Measurements from ENCODE around the gene MAPK11.

MAPK11 gene

GRCh38 chr22:50287731-50288130 lies 17.6 kb upstream of the MAPK11 start:
- H3K4me1 ChIP-seq (ENCODE audit: control insufficient read depth, insufficient read depth, low read depth, low read length), result peaks cover 47% of the 10 kb centered on the region
- H3K79me1 ChIP-seq (replicated peaks; ENCODE audit: low read length, poor library complexity, severe bottlenecking), result peaks cover 16% of the 10 kb centered on the region
- H3K9ac ChIP-seq (ENCODE audit: low read length), result no peak overlapping the region
- no peak overlapping the region for H2BK5ac ChIP-seq (ENCODE audit: low read depth, low read length, poor library complexity, severe bottlenecking)
- H3K27me3 ChIP-seq (ENCODE audit: control insufficient read depth in 1 of 2, insufficient read depth in 1 of 2, low read length in 2 of 2), result no peaks in the 10 kb centered on the region
- H2BK12ac ChIP-seq (ENCODE audit: low read length in 2 of 2), result no peak overlapping the region
- DNase-seq, result no peak
- H2BK15ac ChIP-seq (ENCODE audit: low read depth, poor library complexity, severe bottlenecking), result no peak overlapping the region
- no peak overlapping the region for H2AK5ac ChIP-seq (ENCODE audit: low read length, severe bottlenecking)
- no peak overlapping the region for H2AFZ ChIP-seq (ENCODE audit: low read depth, low read length)
- no peak overlapping the region for H3K27ac ChIP-seq (ENCODE audit: low read length, poor library complexity, severe bottlenecking)
- no peak overlapping the region for H3K23ac ChIP-seq (ENCODE audit: low read length in 2 of 2)
- H4K8ac ChIP-seq (ENCODE audit: low read length), result no peak overlapping the region
- H3K18ac ChIP-seq (ENCODE audit: low read depth in 1 of 2, low read length in 2 of 2), result no peak overlapping the region
- no peak overlapping the region for H3K14ac ChIP-seq (ENCODE audit: low read length in 2 of 2)
- no peak overlapping the region for H3K4me2 ChIP-seq (ENCODE audit: low read length, poor library complexity, severe bottlenecking)
- WGBS, result 96% methylated on average over 31 of the region's 31 CpGs
- H3K36me3 ChIP-seq (ENCODE audit: control insufficient read depth in 1 of 2, insufficient read depth in 2 of 2, low read depth in 1 of 2, low read length in 2 of 2), result peaks cover 64 to 89% of the 10 kb centered on the region in 2 experiments
- H3K9me3 ChIP-seq (ENCODE audit: control insufficient read depth, low read length), result no peaks in the 10 kb centered on the region
- no peak overlapping the region for H4K91ac ChIP-seq (ENCODE audit: low read length)
- H2BK120ac ChIP-seq (ENCODE audit: low read depth, low read length), result no peak overlapping the region
- H3K4ac ChIP-seq (ENCODE audit: low read depth in 1 of 2, low read length in 2 of 2), result no peak overlapping the region
- H3K4me3 ChIP-seq (ENCODE audit: insufficient read depth in 1 of 2, low read depth in 1 of 2, low read length in 2 of 2), result no peak overlapping the region

GRCh38 chr22:50286701-50287318 lies 16.6 kb upstream of the MAPK11 start:
- H3K14ac ChIP-seq (ENCODE audit: low read length in 2 of 2), result no peak overlapping the region
- H3K79me1 ChIP-seq (replicated peaks; ENCODE audit: low read length, poor library complexity, severe bottlenecking), result peaks cover 17% of the 10 kb centered on the region
- peak overlapping the region in 1 of 2 experiments; percentile 24 for H3K4me3 ChIP-seq (ENCODE audit: insufficient read depth in 1 of 2, low read depth in 1 of 2, low read length in 2 of 2)
- H3K36me3 ChIP-seq (ENCODE audit: control insufficient read depth in 1 of 2, insufficient read depth in 2 of 2, low read depth in 1 of 2, low read length in 2 of 2), result peaks cover 73 to 97% of the 10 kb centered on the region in 2 experiments
- no peak overlapping the region for H2BK15ac ChIP-seq (ENCODE audit: low read depth, poor library complexity, severe bottlenecking)
- H2BK12ac ChIP-seq (ENCODE audit: low read length in 2 of 2), result no peak overlapping the region
- H2BK120ac ChIP-seq (ENCODE audit: low read depth, low read length), result no peak overlapping the region
- DNase-seq, result no peak
- H2AFZ ChIP-seq (ENCODE audit: low read depth, low read length), result no peak overlapping the region
- no peak overlapping the region for H3K4me2 ChIP-seq (ENCODE audit: low read length, poor library complexity, severe bottlenecking)
- no peak overlapping the region for H3K9ac ChIP-seq (ENCODE audit: low read length)
- no peaks in the 10 kb centered on the region for H3K9me3 ChIP-seq (ENCODE audit: control insufficient read depth, low read length)
- H4K8ac ChIP-seq (ENCODE audit: low read length), result no peak overlapping the region
- no peak overlapping the region for H4K91ac ChIP-seq (ENCODE audit: low read length)
- H3K4me1 ChIP-seq (ENCODE audit: control insufficient read depth, insufficient read depth, low read depth, low read length), result peaks cover 48% of the 10 kb centered on the region
- H2BK5ac ChIP-seq (ENCODE audit: low read depth, low read length, poor library complexity, severe bottlenecking), result no peak overlapping the region
- 97% methylated on average over 40 of the region's 40 CpGs for WGBS
- no peak overlapping the region for H3K27ac ChIP-seq (ENCODE audit: low read length, poor library complexity, severe bottlenecking)
- no peak overlapping the region for H2AK5ac ChIP-seq (ENCODE audit: low read length, severe bottlenecking)
- H3K23ac ChIP-seq (ENCODE audit: low read length in 2 of 2), result no peak overlapping the region
- H3K18ac ChIP-seq (ENCODE audit: low read depth in 1 of 2, low read length in 2 of 2), result peak overlapping the region in 1 of 2 experiments; percentile 28
- no peaks in the 10 kb centered on the region for H3K27me3 ChIP-seq (ENCODE audit: control insufficient read depth in 1 of 2, insufficient read depth in 1 of 2, low read length in 2 of 2)
- H3K4ac ChIP-seq (ENCODE audit: low read depth in 1 of 2, low read length in 2 of 2), result no peak overlapping the region

GRCh38 chr22:50286275-50286674 lies 16.1 kb upstream of the MAPK11 start:
- no peak overlapping the region for H3K23ac ChIP-seq (ENCODE audit: low read length in 2 of 2)
- no peak overlapping the region for H4K91ac ChIP-seq (ENCODE audit: low read length)
- H2AK5ac ChIP-seq (ENCODE audit: low read length, severe bottlenecking), result no peak overlapping the region
- no peak overlapping the region for H2AFZ ChIP-seq (ENCODE audit: low read depth, low read length)
- H3K4ac ChIP-seq (ENCODE audit: low read depth in 1 of 2, low read length in 2 of 2), result no peak overlapping the region
- DNase-seq, result no peak
- no peak overlapping the region for H4K8ac ChIP-seq (ENCODE audit: low read length)
- no peak overlapping the region for H3K27ac ChIP-seq (ENCODE audit: low read length, poor library complexity, severe bottlenecking)
- H2BK15ac ChIP-seq (ENCODE audit: low read depth, poor library complexity, severe bottlenecking), result no peak overlapping the region
- no peak overlapping the region for H3K9ac ChIP-seq (ENCODE audit: low read length)
- H3K14ac ChIP-seq (ENCODE audit: low read length in 2 of 2), result no peak overlapping the region
- H3K9me3 ChIP-seq (ENCODE audit: control insufficient read depth, low read length), result no peaks in the 10 kb centered on the region
- no peak overlapping the region for H3K4me2 ChIP-seq (ENCODE audit: low read length, poor library complexity, severe bottlenecking)
- H3K18ac ChIP-seq (ENCODE audit: low read depth in 1 of 2, low read length in 2 of 2), result no peak overlapping the region
- no peak overlapping the region for H3K4me3 ChIP-seq (ENCODE audit: insufficient read depth in 1 of 2, low read depth in 1 of 2, low read length in 2 of 2)
- H2BK12ac ChIP-seq (ENCODE audit: low read length in 2 of 2), result no peak overlapping the region
- peaks cover 22% of the 10 kb centered on the region for H3K79me1 ChIP-seq (replicated peaks; ENCODE audit: low read length, poor library complexity, severe bottlenecking)
- no peak overlapping the region for H2BK120ac ChIP-seq (ENCODE audit: low read depth, low read length)
- H3K27me3 ChIP-seq (ENCODE audit: control insufficient read depth in 1 of 2, insufficient read depth in 1 of 2, low read length in 2 of 2), result no peaks in the 10 kb centered on the region
- H3K36me3 ChIP-seq (ENCODE audit: control insufficient read depth in 1 of 2, insufficient read depth in 2 of 2, low read depth in 1 of 2, low read length in 2 of 2), result peaks cover 75 to 97% of the 10 kb centered on the region in 2 experiments
- H3K4me1 ChIP-seq (ENCODE audit: control insufficient read depth, insufficient read depth, low read depth, low read length), result peaks cover 48% of the 10 kb centered on the region
- no peak overlapping the region for H2BK5ac ChIP-seq (ENCODE audit: low read depth, low read length, poor library complexity, severe bottlenecking)
- whole genome bisulfite sequencing, result 97% methylated on average over 21 of the region's 21 CpGs

- Histone ChIP-seq H2BK12ac (ENCODE audit: low read length in 2 of 2) (no peak overlapping the region), H2BK120ac (ENCODE audit: low read depth, low read length) (no peak overlapping the region), H3K27ac (ENCODE audit: low read length, poor library complexity, severe bottlenecking) (no peak overlapping the region), H3K4ac (ENCODE audit: low read depth in 1 of 2, low read length in 2 of 2) (no peak overlapping the region), H2BK5ac (ENCODE audit: low read depth, low read length, poor library complexity, severe bottlenecking) (no peak overlapping the region), H4K8ac (ENCODE audit: low read length) (no peak overlapping the region), H3K36me3 (ENCODE audit: control insufficient read depth in 1 of 2, insufficient read depth in 2 of 2, low read depth in 1 of 2, low read length in 2 of 2) (peaks cover 75 to 97% of the 10 kb centered on the region in 2 experiments), H3K18ac (ENCODE audit: low read depth in 1 of 2, low read length in 2 of 2) (no peak overlapping the region), H3K4me2 (ENCODE audit: low read length, poor library complexity, severe bottlenecking) (no peak overlapping the region), H4K91ac (ENCODE audit: low read length) (no peak overlapping the region), H3K23ac (ENCODE audit: low read length in 2 of 2) (no peak overlapping the region), H3K14ac (ENCODE audit: low read length in 2 of 2) (no peak overlapping the region), H3K4me3 (ENCODE audit: insufficient read depth in 1 of 2, low read depth in 1 of 2, low read length in 2 of 2) (no peak overlapping the region), H2AK5ac (ENCODE audit: low read length, severe bottlenecking) (no peak overlapping the region), H3K9ac (ENCODE audit: low read length) (no peak overlapping the region), H3K79me1 (replicated peaks; ENCODE audit: low read length, poor library complexity, severe bottlenecking) (peaks cover 28% of the 10 kb centered on the region), H3K9me3 (ENCODE audit: control insufficient read depth, low read length) (no peaks in the 10 kb centered on the region), H3K4me1 (ENCODE audit: control insufficient read depth, insufficient read depth, low read depth, low read length) (peaks cover 47% of the 10 kb centered on the region), H2BK15ac (ENCODE audit: low read depth, poor library complexity, severe bottlenecking) (no peak overlapping the region), H3K27me3 (ENCODE audit: control insufficient read depth in 1 of 2, insufficient read depth in 1 of 2, low read length in 2 of 2) (no peaks in the 10 kb centered on the region), H2AFZ (ENCODE audit: low read depth, low read length) (no peak overlapping the region)
- no peak for DNase-seq
- WGBS, result 96% methylated on average over 30 of the region's 34 CpGs
Measured at GRCh38 chr22:50285568-50286229, 15.5 kb upstream of the MAPK11 start.
